SK-N-SH (cell line): ENCODE results near the gene ROM1. TPM values are rescaled to one million over a fixed set of nuclear protein-coding genes. Genes with fewer than 3 reads are reported as not detected.

ENCODE experiments used
- CTCF ChIA-PET: fragments of 300-600, 350-600 bp; formaldehyde crosslinking; extraction: SDS; loops from one replicate; lab custom pipeline; 2021; lab: Yijun Ruan, JAX
- POLR2A ChIA-PET: fragments of 350-600 bp; sonication (Branson Sonifier 250); formaldehyde crosslinking; extraction: SDS; loops from one replicate; lab custom pipeline; 2020; ENCODE audit warnings: antibody characterized with exemption, inconsistent platforms; lab: Yijun Ruan, JAX
- DNase-seq: peaks from one replicate; pipeline ENCODE4 v3.0.0; 2012
- H2AFZ ChIP-seq: fragments of 200-600 bp; sonication (generic); 2 replicates; pipeline ENCODE4 v1.8.1; 2016; ENCODE audit warnings: antibody characterized with exemption, mild to moderate bottlenecking, low read depth
- H3F3A ChIP-seq: fragments of 200-600 bp; sonication (generic); replicated peaks from 2 replicates; pipeline ENCODE3; 2016; ENCODE audit warnings: antibody characterized with exemption, mild to moderate bottlenecking; ENCODE audit not compliant: insufficient read depth
- H3K27ac ChIP-seq, 2 experiments: fragments of 200-500 bp in 1 of 2; fragments of 200-600 bp in 1 of 2; sonication (Bioruptor generic) in 1 of 2; sonication (generic), shearing (Covaris generic) in 1 of 2; 2 replicates each; pipeline versions ENCODE4 v1.5.1 to v1.6.1; 2014 to 2016; ENCODE audit warnings: low read depth in 2 of 2, inconsistent platforms in 1 of 2, low read length in 1 of 2, mild to moderate bottlenecking in 1 of 2, mixed read lengths in 1 of 2
- H3K27me3 ChIP-seq: fragments of 200-600 bp; sonication (generic), shearing (Covaris generic); 2 replicates; pipeline ENCODE4 v1.6.1; 2016; ENCODE audit warnings: mixed run types; ENCODE audit not compliant: insufficient read depth
- H3K36me3 ChIP-seq, 2 experiments: fragments of 200-500 bp in 1 of 2; fragments of 200-600 bp in 1 of 2; sonication (Bioruptor generic) in 1 of 2; sonication (generic) in 1 of 2; replicated peaks in 1 of 2; 2 replicates each; pipeline versions ENCODE3 to v1.5.1; 2014 to 2016; ENCODE audit warnings: low read length in 1 of 2, mild to moderate bottlenecking in 1 of 2; ENCODE audit not compliant: insufficient read depth in 2 of 2, control insufficient read depth in 1 of 2
- H3K4me1 ChIP-seq, 2 experiments: fragments of 200-500 bp in 1 of 2; fragments of 200-600 bp in 1 of 2; sonication (Bioruptor generic) in 1 of 2; sonication (generic), shearing (Covaris generic) in 1 of 2; 2 replicates each; pipeline versions ENCODE4 v1.5.1 to v1.6.1; 2014 to 2016; ENCODE audit warnings: low read depth in 1 of 2, low read length in 1 of 2, mixed run types in 1 of 2; ENCODE audit not compliant: insufficient read depth in 2 of 2, control insufficient read depth in 1 of 2
- H3K4me2 ChIP-seq: fragments of 200-600 bp; sonication (generic), shearing (Covaris generic); 2 replicates; pipeline ENCODE4 v1.6.1; 2017; ENCODE audit warnings: mixed run types
- H3K4me3 ChIP-seq, 2 experiments: fragments of 200-500 bp in 1 of 2; fragments of 200-600 bp in 1 of 2; sonication (Bioruptor generic) in 1 of 2; sonication (generic), shearing (Covaris generic) in 1 of 2; 2 replicates each; pipeline versions ENCODE4 v1.5.1 to v1.8.1; 2014 to 2016; ENCODE audit warnings: low read depth in 2 of 2, inconsistent platforms in 1 of 2, low read length in 1 of 2, mild to moderate bottlenecking in 1 of 2, mixed read lengths in 1 of 2, moderate library complexity in 1 of 2
- H3K79me2 ChIP-seq: fragments of 200-600 bp; sonication (generic); 2 replicates; pipeline ENCODE4 v1.8.1; 2017; ENCODE audit warnings: mild to moderate bottlenecking; ENCODE audit not compliant: insufficient read depth
- H3K9ac ChIP-seq: fragments of 200-600 bp; sonication (generic); 2 replicates; pipeline ENCODE4 v1.6.1; 2017; ENCODE audit warnings: mixed run types
- H3K9me2 ChIP-seq: fragments of 200-600 bp; sonication (generic); 2 replicates; pipeline ENCODE4 v1.6.1; 2017; ENCODE audit warnings: mixed run types
- H3K9me3 ChIP-seq: fragments of 200-600 bp; sonication (generic); 2 replicates; pipeline ENCODE4 v1.6.1; 2017; ENCODE audit warnings: mixed run types, mild to moderate bottlenecking, moderate library complexity
- H4K20me1 ChIP-seq: fragments of 200-600 bp; sonication (generic); 2 replicates; pipeline ENCODE4 v1.6.1; 2017; ENCODE audit warnings: mild to moderate bottlenecking, mixed run types; ENCODE audit not compliant: insufficient read depth
- ELF1 ChIP-seq: IDR thresholded peaks from 2 replicates; pipeline ENCODE4 v1.4.0; 2012
- EZH2phosphoT487 ChIP-seq: fragments of 200-600 bp; sonication (generic); IDR thresholded peaks from 2 replicates; pipeline ENCODE4 v1.6.1; 2017; ENCODE audit warnings: low read depth, mixed run types, mild to moderate bottlenecking, antibody characterized with exemption, moderate library complexity, borderline replicate concordance
- FOXJ3 ChIP-seq: sonication (generic); formaldehyde crosslinking; IDR thresholded peaks from 2 replicates; pipeline ENCODE4 v1.5.1; 2020; ENCODE audit warnings: mild to moderate bottlenecking, missing genetic modification reagents
- FOXM1 ChIP-seq: IDR thresholded peaks from 2 replicates; pipeline ENCODE4 v1.4.0; 2012; ENCODE audit warnings: low read depth, mild to moderate bottlenecking
- GABPA ChIP-seq: IDR thresholded peaks from 2 replicates; pipeline ENCODE4 v1.4.0; 2012; ENCODE audit warnings: low read depth, mild to moderate bottlenecking
- GATA2 ChIP-seq: sonication (generic); formaldehyde crosslinking; IDR thresholded peaks from 2 replicates; pipeline ENCODE4 v1.5.0; 2020; ENCODE audit warnings: mild to moderate bottlenecking, missing genetic modification reagents
- IRF3 ChIP-seq: fragments of 150-350 bp; IDR thresholded peaks from 2 replicates; pipeline ENCODE4 v1.6.1; 2016; ENCODE audit warnings: mild to moderate bottlenecking, low read depth, low read length
- MEF2A ChIP-seq: IDR thresholded peaks from 2 replicates; pipeline ENCODE4 v1.4.0; 2012; ENCODE audit warnings: low read depth, borderline replicate concordance
- NRF1 ChIP-seq: IDR thresholded peaks from 2 replicates; pipeline ENCODE4 v1.6.1; 2012; ENCODE audit warnings: low read depth, mild to moderate bottlenecking, low read length
- PBX3 ChIP-seq: IDR thresholded peaks from 2 replicates; pipeline ENCODE4; 2012
- POLR2AphosphoS5 ChIP-seq: IDR thresholded peaks from 2 replicates; pipeline ENCODE4 v1.6.1; 2012; ENCODE audit warnings: low read depth, low read length
- RAD21 ChIP-seq: IDR thresholded peaks from 2 replicates; pipeline ENCODE4 v1.6.1; 2012; ENCODE audit warnings: mild to moderate bottlenecking, low read length
- RCOR1 ChIP-seq: fragments of 150-350 bp; IDR thresholded peaks from 2 replicates; pipeline ENCODE4 v1.6.1; 2017; ENCODE audit warnings: antibody characterized with exemption, low read length
- REST ChIP-seq: IDR thresholded peaks from 2 replicates; pipeline ENCODE4 v1.6.1; 2012; ENCODE audit warnings: mild to moderate bottlenecking, low read depth, low read length, moderate library complexity
- RXRA ChIP-seq: IDR thresholded peaks from 2 replicates; pipeline ENCODE4 v1.4.0; 2012; ENCODE audit warnings: low read depth, mild to moderate bottlenecking, borderline replicate concordance
- SIN3A ChIP-seq: IDR thresholded peaks from 2 replicates; pipeline ENCODE4 v1.6.1; 2012; ENCODE audit warnings: low read depth, mild to moderate bottlenecking, low read length, moderate library complexity, borderline replicate concordance
- SMC3 ChIP-seq: IDR thresholded peaks from 2 replicates; pipeline ENCODE4 v1.6.1; 2012; ENCODE audit warnings: low read depth, low read length, improper control_type of control experiment
- TAF1 ChIP-seq: IDR thresholded peaks from 2 replicates; pipeline ENCODE4 v1.6.1; 2012; ENCODE audit warnings: low read depth, mild to moderate bottlenecking, low read length, moderate library complexity, borderline replicate concordance
- TEAD4 ChIP-seq: IDR thresholded peaks from 2 replicates; pipeline ENCODE4 v1.4.0; 2012; ENCODE audit warnings: mild to moderate bottlenecking, borderline replicate concordance; ENCODE audit not compliant: insufficient read depth
- USF1 ChIP-seq: IDR thresholded peaks from 2 replicates; pipeline ENCODE4 v1.4.0; 2012; ENCODE audit warnings: low read depth, borderline replicate concordance
- USF2 ChIP-seq: fragments of 150-350 bp; IDR thresholded peaks from 2 replicates; pipeline ENCODE4 v1.6.1; 2017; ENCODE audit warnings: antibody characterized with exemption, low read length, low read depth, borderline replicate concordance
- ZBTB33 ChIP-seq: IDR thresholded peaks from 2 replicates; pipeline ENCODE4 v1.4.0; 2012; ENCODE audit warnings: low read depth, borderline replicate concordance
- WGBS: methylation state at CpG from one replicate; pipeline ENCODE4 v1.1.6; 2017; ENCODE audit warnings: low lambda C conversion rate; 5-methylcytosine and 5-hydroxymethylcytosine counted together
- polyA plus RNA-seq, 3 experiments: library from polyadenylated mRNA; depleted of rRNA; stranded (reverse); fragments of >200 nt; gene quantifications; 2 replicates each; pipeline ENCODE4 v1.2.3, GENCODE V29; 2012

ROM1 gene
- polyA plus RNA-seq, 1 of the 3 experiments (the other 2 are of a cell fraction), result 7.3 TPM

GRCh38 chr11:62591448-62592145 is 21.5 kb upstream of the ROM1 start, which contains the start of gene TUT1:
TUT1 (minus strand) TSS chr11:62591523; CDS start chr11:62591485, 38 bp downstream.
- Histone ChIP-seq H3K4me1 (peaks cover 13 to 17% of the 10 kb centered on the region in 2 experiments; a peak in 3 of 4 replicates), H2AFZ (peak within 1 kb of the TSS; percentile 61), H3F3A (peaks cover 41% of the 10 kb centered on the region), H4K20me1 (no peaks in the 10 kb centered on the region), H3K27me3 (no peaks in the 10 kb centered on the region), H3K9me2 (no peaks in the 10 kb centered on the region), H3K36me3 (peaks cover 35 to 43% of the 10 kb centered on the region in 2 experiments), H3K9ac (peak within 1 kb of the TSS; percentile 82), H3K4me3 (peak within 1 kb of the TSS; percentile 77 to 78), H3K4me2 (peak within 1 kb of the TSS; percentile 88), H3K79me2 (peaks cover 33% of the 10 kb centered on the region), H3K27ac (peak within 1 kb of the TSS; percentile 86 to 94), H3K9me3 (no peaks in the 10 kb centered on the region)
- POLR2A ChIA-PET, result interaction anchor here (0.5 to 2.8 kb wide), 41 partner anchors 9 to 254 kb away, joined by 3 to 59 read pairs (median 5); partner anchors contain the start of genes AHNAK, ASRGL1, B3GAT3 and C11orf98
- WGBS, result 1% methylated on average over 38 of the region's 58 CpGs
- DNase-seq, result peak; percentile 83
- CTCF ChIA-PET, result interaction anchor here (0.6 to 6.2 kb wide), 20 partner anchors 10 to 212 kb away, joined by 3 to 69 read pairs (median 4); partner anchors contain the start of genes B3GAT3, C11orf98, CSKMT and EML3
- TF ChIP-seq NRF1, result no peak
- no peak for TF ChIP-seq RXRA
- TF ChIP-seq ELF1, result peak; percentile 86
- TF ChIP-seq RAD21, result no peak
- no peak for TF ChIP-seq SMC3
- peak; percentile 90 for TF ChIP-seq GATA2 (CRISPR knock-in tag)
- TF ChIP-seq USF2, result no peak
- TF ChIP-seq IRF3, result no peak; the same call in 1 of the 2 replicates
- peak; percentile 90 for TF ChIP-seq REST
- 0 out of 2 replicates have a peak, but pooled peaks have one; percentile 3 for TF ChIP-seq TEAD4
- no peak for TF ChIP-seq MEF2A
- peak; percentile 89 for TF ChIP-seq TAF1
- TF ChIP-seq ZBTB33, result 0 out of 2 replicates have a peak, but pooled peaks have one; percentile 50
- TF ChIP-seq FOXM1, result no peak
- peak; percentile 74; the same call in 1 of the 2 replicates for TF ChIP-seq RCOR1
- TF ChIP-seq EZH2phosphoT487, result no peak
- TF ChIP-seq PBX3, result peak; percentile 47
- TF ChIP-seq FOXJ3, result no peak
- TF ChIP-seq USF1, result 0 out of 2 replicates have a peak, but pooled peaks have one; percentile 32
- TF ChIP-seq POLR2AphosphoS5, result peak; percentile 96
- peak; percentile 74; the same call in 1 of the 2 replicates for TF ChIP-seq SIN3A
- peak; percentile 98 for TF ChIP-seq GABPA
